Liver (tissue), 9 donors: ENCODE data around the gene TLE3. TPM values are rescaled to one million over a fixed set of nuclear protein-coding genes. Genes with fewer than 3 reads are reported as not detected.

ENCODE experiments used
- DNase-seq: peaks from one replicate; pipeline ENCODE4 v3.0.0-alpha.2; 2017; ENCODE audit warnings: low spot score
- H3K27ac ChIP-seq, 2 donors: one replicate each; pipeline ENCODE4 v1.7.0; 2013; ENCODE audit warnings: inconsistent platforms in 2 of 2, low read length in 2 of 2, control low read depth in 1 of 2, low read depth in 1 of 2, mild to moderate bottlenecking in 1 of 2
- H3K27me3 ChIP-seq, 4 donors: one replicate each; pipeline versions ENCODE4 v1.6.1 to v1.7.0; 2013; ENCODE audit warnings: low read length in 3 of 4, inconsistent platforms in 1 of 4, mild to moderate bottlenecking in 1 of 4, moderate library complexity in 1 of 4; ENCODE audit not compliant: control insufficient read depth in 4 of 4, insufficient read depth in 4 of 4
- H3K36me3 ChIP-seq, 4 donors: one replicate each; pipeline versions ENCODE4 v1.6.1 to v1.7.0; 2013; ENCODE audit warnings: low read length in 3 of 4, mild to moderate bottlenecking in 3 of 4, low read depth in 1 of 4, moderate library complexity in 1 of 4; ENCODE audit not compliant: control insufficient read depth in 4 of 4, insufficient read depth in 3 of 4
- H3K4me1 ChIP-seq, 4 donors: one replicate each; pipeline versions ENCODE4 v1.6.1 to v1.7.0; 2013; ENCODE audit warnings: low read length in 3 of 4, mild to moderate bottlenecking in 3 of 4, moderate library complexity in 1 of 4; ENCODE audit not compliant: control insufficient read depth in 4 of 4, insufficient read depth in 4 of 4
- H3K4me3 ChIP-seq, 3 donors: one replicate each; pipeline versions ENCODE4 v1.6.1 to v1.7.0; 2013; ENCODE audit warnings: low read length in 3 of 3, control low read depth in 1 of 3, low read depth in 1 of 3, mild to moderate bottlenecking in 1 of 3
- H3K9ac ChIP-seq, 2 donors: one replicate each; pipeline ENCODE4 v1.7.0; 2013; ENCODE audit warnings: low read length in 2 of 2, mild to moderate bottlenecking in 2 of 2, moderate library complexity in 2 of 2, control low read depth in 1 of 2, low read depth in 1 of 2
- H3K9me3 ChIP-seq, 4 donors: one replicate each; pipeline versions ENCODE4 v1.6.1 to v1.7.0; 2013; ENCODE audit warnings: low read length in 3 of 4; ENCODE audit not compliant: control insufficient read depth in 4 of 4
- CTCF ChIP-seq: fragments of 150-350 bp; IDR thresholded peaks from 2 replicates; pipeline ENCODE4 v1.5.1; 2017; ENCODE audit warnings: improper control_type of control experiment, low read depth, low read length; ENCODE audit not compliant: missing input control
- EGR1 ChIP-seq, 2 donors: IDR thresholded peaks; 2 replicates each; pipeline ENCODE4 v1.6.1; 2016 to 2018; ENCODE audit warnings: antibody characterized with exemption in 2 of 2, low read depth in 2 of 2
- FOXA1 ChIP-seq: IDR thresholded peaks from 2 replicates; pipeline ENCODE4 v1.6.1; 2016; ENCODE audit warnings: antibody characterized with exemption
- FOXA2 ChIP-seq: IDR thresholded peaks from 2 replicates; pipeline ENCODE4 v1.6.1; 2016; ENCODE audit warnings: antibody characterized with exemption
- GABPA ChIP-seq, 2 donors: IDR thresholded peaks in 1 of 2; conservative IDR thresholded peaks in 1 of 2; 2 replicates each; pipeline ENCODE4 v1.6.1; 2016; ENCODE audit warnings: antibody characterized with exemption in 2 of 2, mild to moderate bottlenecking in 1 of 2, moderate library complexity in 1 of 2
- JUND ChIP-seq, 2 donors: IDR thresholded peaks; 2 replicates each; pipeline ENCODE4 v1.6.1; 2016; ENCODE audit warnings: antibody characterized with exemption in 2 of 2
- NR2F2 ChIP-seq: IDR thresholded peaks from 2 replicates; pipeline ENCODE4 v1.6.1; 2016; ENCODE audit warnings: antibody characterized with exemption
- RAD21 ChIP-seq, 2 donors: IDR thresholded peaks; 2 replicates each; pipeline ENCODE4 v1.6.1; 2016; ENCODE audit warnings: antibody characterized with exemption in 2 of 2, mild to moderate bottlenecking in 2 of 2
- REST ChIP-seq: IDR thresholded peaks from 2 replicates; pipeline ENCODE4 v1.6.1; 2016; ENCODE audit warnings: antibody characterized with exemption, mild to moderate bottlenecking
- RXRA ChIP-seq, 2 donors: IDR thresholded peaks; 2 replicates each; pipeline ENCODE4 v1.6.1; 2017 to 2018; ENCODE audit warnings: antibody characterized with exemption in 2 of 2, mild to moderate bottlenecking in 1 of 2
- SP1 ChIP-seq: IDR thresholded peaks from 2 replicates; pipeline ENCODE4 v1.6.1; 2018; ENCODE audit warnings: antibody characterized with exemption, mild to moderate bottlenecking
- TAF1 ChIP-seq: conservative IDR thresholded peaks from 2 replicates; pipeline ENCODE4 v1.6.1; 2016; ENCODE audit warnings: antibody characterized with exemption, mild to moderate bottlenecking
- YY1 ChIP-seq: IDR thresholded peaks from 2 replicates; pipeline ENCODE4 v1.6.1; 2016; ENCODE audit warnings: antibody characterized with exemption, mild to moderate bottlenecking
- ZBTB33 ChIP-seq: IDR thresholded peaks from 2 replicates; pipeline ENCODE4 v1.6.1; 2016; ENCODE audit warnings: antibody characterized with exemption
- WGBS: extraction: QIAGEN DNeasy Blood & Tissue Kit; methylation state at CpG from one replicate; pipeline ENCODE4 v1.1.7; 2013; 5-methylcytosine and 5-hydroxymethylcytosine counted together
- polyA plus RNA-seq, 2 donors: library from polyadenylated mRNA; stranded (reverse) in 1 of 2; unstranded in 1 of 2; fragments of 200-250 nt in 1 of 2; fragments of >200 nt in 1 of 2; fragmentation: Nextera tagmentation in 1 of 2; extraction: Ambion mirVana in 1 of 2; gene quantifications; one replicate each; pipeline versions ENCODE4 v1.2.1 to v1.2.3, GENCODE V29; 2013 to 2015
- total RNA-seq, 2 donors: library from RNA; depleted of rRNA; stranded (reverse); fragments of >200 nt; gene quantifications; one replicate each; pipeline ENCODE4 v1.2.3, GENCODE V29; 2014
- TF ChIP-seq, protein P1 (sequence below): IDR thresholded peaks from 2 replicates; pipeline ENCODE4 v1.6.1; 2016; ENCODE audit warnings: antibody characterized with exemption
- TF ChIP-seq, protein P2 (sequence below): IDR thresholded peaks from 2 replicates; pipeline ENCODE4 v1.6.1; 2016; ENCODE audit warnings: antibody characterized with exemption
- donor health status: healthy.
- donor health status: healthy.
- donor health status: healthy.
- donor health status: healthy.
- donor health status: healthy.

The TLE3 gene
- total and polyA plus RNA-seq, 4 donors: 1.2 to 13.7 (median 8.5) TPM

- no peak for DNase-seq
- under 1% methylated on average over 7 of the region's 7 CpGs for WGBS
- Histone ChIP-seq H3K9ac (peak overlapping the region; percentile 80 to 92), H3K36me3 (no peaks in the 10 kb centered on the region), H3K4me3 (peak overlapping the region in 2 of 3 donors; percentile 46 to 60), H3K27ac (peak overlapping the region; percentile 78 to 96), H3K27me3 (no peaks in the 10 kb centered on the region), H3K9me3 (no peaks in the 10 kb centered on the region), H3K4me1 (peaks cover 19 to 61% (median 43%) of the 10 kb centered on the region in 4 donors)
- TF ChIP-seq REST: no peak
- no peak for TF ChIP-seq YY1
- peak; percentile 11 for TF ChIP-seq NR2F2
- TF ChIP-seq, protein P1, sequence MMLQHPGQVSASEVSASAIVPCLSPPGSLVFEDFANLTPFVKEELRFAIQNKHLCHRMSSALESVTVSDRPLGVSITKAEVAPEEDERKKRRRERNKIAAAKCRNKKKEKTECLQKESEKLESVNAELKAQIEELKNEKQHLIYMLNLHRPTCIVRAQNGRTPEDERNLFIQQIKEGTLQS: no peak
- no peak for TF ChIP-seq JUND (IDR thresholded peaks at IDR 0.05)
- TF ChIP-seq EGR1 (IDR thresholded peaks at IDR 0.05; ENCODE audit: low read depth in 2 of 2): no peak
- TF ChIP-seq, protein P2, sequence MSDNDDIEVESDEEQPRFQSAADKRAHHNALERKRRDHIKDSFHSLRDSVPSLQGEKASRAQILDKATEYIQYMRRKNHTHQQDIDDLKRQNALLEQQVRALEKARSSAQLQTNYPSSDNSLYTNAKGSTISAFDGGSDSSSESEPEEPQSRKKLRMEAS: no peak
- no peak for TF ChIP-seq FOXA2
Measured at GRCh38 chr15:70098153-70098460, 390 bp upstream of the TLE3 start.

GRCh38 chr15:70097063-70097320 lies 725 bp downstream of the TLE3 start:
- DNase-seq: no peak
- H3K27ac ChIP-seq: peak overlapping the region; percentile 94 to 98
- WGBS: 2% methylated on average over 37 of the region's 37 CpGs
- no peaks in the 10 kb centered on the region for H3K9me3 ChIP-seq
- H3K4me3 ChIP-seq: peak overlapping the region; percentile 19 to 90 (median 85)
- H3K36me3 ChIP-seq: no peaks in the 10 kb centered on the region
- H3K27me3 ChIP-seq: no peaks in the 10 kb centered on the region
- TF ChIP-seq GABPA (IDR thresholded peaks at IDR 0.05 in 1 of 2, conservative IDR thresholded peaks at IDR 0.05 in 1 of 2) (no peak), SP1 (no peak), RXRA (IDR thresholded peaks at IDR 0.05) (no peak), JUND (IDR thresholded peaks at IDR 0.05) (no peak), FOXA2 (no peak), CTCF (no peak), EGR1 (IDR thresholded peaks at IDR 0.05; ENCODE audit: low read depth in 2 of 2) (no peak), ZBTB33 (no peak), YY1 (no peak), TAF1 (no peak), RAD21 (IDR thresholded peaks at IDR 0.05) (no peak), NR2F2 (no peak), FOXA1 (no peak)
- TF ChIP-seq, protein P2: no peak
- TF ChIP-seq, protein P1: no peak
- peaks cover 25 to 63% (median 49%) of the 10 kb centered on the region in 4 donors for H3K4me1 ChIP-seq
- peak overlapping the region in 1 of 2 donors; percentile 82 for H3K9ac ChIP-seq
